ENCODE measurements around the gene ASIP. TPM values are rescaled to one million over a fixed set of nuclear protein-coding genes. Genes with fewer than 3 reads are reported as not detected.
"Not testable (repeated sequence)": the region's sequence is repeated elsewhere in the genome, so short reads cannot be mapped to it uniquely, and the experiment has no call there.

The ASIP gene
- total RNA-seq, 1 donor from 2014 or later, result not detected

DNA sequence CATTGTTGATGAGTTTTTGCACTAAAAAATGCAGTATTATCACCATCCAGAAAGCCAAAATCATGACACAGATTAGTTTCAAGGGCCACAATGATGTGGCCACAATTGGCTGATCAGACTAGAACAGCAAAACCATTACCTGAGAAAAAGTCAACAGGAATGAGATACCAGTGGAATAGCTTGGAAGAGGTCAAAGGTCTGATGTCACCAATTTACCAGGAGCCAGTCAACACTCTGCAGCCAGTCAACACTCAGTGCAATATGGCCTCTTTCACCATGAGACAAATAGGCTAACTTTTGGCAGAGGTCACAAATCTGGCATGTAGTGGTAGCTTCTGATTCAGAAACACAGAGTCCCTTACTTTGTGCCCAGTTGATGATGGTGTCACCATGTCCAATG lies 7.5 kb upstream of the ASIP start:
- TF ChIP-seq, protein P1, sequence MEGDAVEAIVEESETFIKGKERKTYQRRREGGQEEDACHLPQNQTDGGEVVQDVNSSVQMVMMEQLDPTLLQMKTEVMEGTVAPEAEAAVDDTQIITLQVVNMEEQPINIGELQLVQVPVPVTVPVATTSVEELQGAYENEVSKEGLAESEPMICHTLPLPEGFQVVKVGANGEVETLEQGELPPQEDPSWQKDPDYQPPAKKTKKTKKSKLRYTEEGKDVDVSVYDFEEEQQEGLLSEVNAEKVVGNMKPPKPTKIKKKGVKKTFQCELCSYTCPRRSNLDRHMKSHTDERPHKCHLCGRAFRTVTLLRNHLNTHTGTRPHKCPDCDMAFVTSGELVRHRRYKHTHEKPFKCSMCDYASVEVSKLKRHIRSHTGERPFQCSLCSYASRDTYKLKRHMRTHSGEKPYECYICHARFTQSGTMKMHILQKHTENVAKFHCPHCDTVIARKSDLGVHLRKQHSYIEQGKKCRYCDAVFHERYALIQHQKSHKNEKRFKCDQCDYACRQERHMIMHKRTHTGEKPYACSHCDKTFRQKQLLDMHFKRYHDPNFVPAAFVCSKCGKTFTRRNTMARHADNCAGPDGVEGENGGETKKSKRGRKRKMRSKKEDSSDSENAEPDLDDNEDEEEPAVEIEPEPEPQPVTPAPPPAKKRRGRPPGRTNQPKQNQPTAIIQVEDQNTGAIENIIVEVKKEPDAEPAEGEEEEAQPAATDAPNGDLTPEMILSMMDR (IDR thresholded peaks at IDR 0.05; ENCODE audit: unreplicated experiment), result no peak
- Mint-ChIP-seq H3K9me3 (ENCODE audit: low read depth) (peaks cover 23% of the 10 kb centered on the region), H3K27me3 (no peaks in the 10 kb centered on the region), H3K27ac (no peak overlapping the region), H3K4me1 (ENCODE audit: low read depth) (no peaks in the 10 kb centered on the region), H3K4me3 (ENCODE audit: low read depth) (no peak overlapping the region), H3K36me3 (ENCODE audit: insufficient read depth) (peaks cover 6% of the 10 kb centered on the region)
- DNase-seq (ENCODE audit: low spot score, unreplicated experiment), result no peak

DNA sequence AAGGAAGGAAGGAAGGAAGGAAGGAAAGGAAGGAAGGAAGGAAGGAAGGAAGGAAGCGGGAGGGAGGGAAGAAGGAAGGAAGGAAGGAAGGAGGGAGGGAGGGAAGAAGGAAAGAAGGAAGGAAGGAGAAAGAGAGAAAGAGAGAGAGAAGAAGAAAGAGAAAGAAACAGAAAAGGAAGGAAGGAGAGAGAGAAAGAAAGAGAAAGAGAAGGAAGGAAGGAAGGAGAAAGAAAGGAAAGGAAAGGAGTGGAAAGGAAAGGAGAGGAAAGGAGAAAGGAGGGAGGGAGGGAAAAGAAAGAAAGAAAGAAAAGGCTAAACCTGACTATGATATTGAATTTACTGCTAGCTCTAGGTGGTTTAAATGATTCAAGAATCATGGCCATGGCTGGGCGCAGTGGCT lies 5.3 kb upstream of the ASIP start:
- peaks cover 3% of the 10 kb centered on the region for H3K27me3 Mint-ChIP-seq
- H3K4me1 Mint-ChIP-seq (ENCODE audit: low read depth), result no peaks in the 10 kb centered on the region
- DNase-seq (ENCODE audit: low spot score, unreplicated experiment), result no peak
- peaks cover 6% of the 10 kb centered on the region for H3K36me3 Mint-ChIP-seq (ENCODE audit: insufficient read depth)
- H3K4me3 Mint-ChIP-seq (ENCODE audit: low read depth), result no peak overlapping the region
- TF ChIP-seq, protein P1 (IDR thresholded peaks at IDR 0.05; ENCODE audit: unreplicated experiment), result no peak
- H3K9me3 Mint-ChIP-seq (ENCODE audit: low read depth), result peaks cover 26% of the 10 kb centered on the region
- no peak overlapping the region for H3K27ac Mint-ChIP-seq

DNA sequence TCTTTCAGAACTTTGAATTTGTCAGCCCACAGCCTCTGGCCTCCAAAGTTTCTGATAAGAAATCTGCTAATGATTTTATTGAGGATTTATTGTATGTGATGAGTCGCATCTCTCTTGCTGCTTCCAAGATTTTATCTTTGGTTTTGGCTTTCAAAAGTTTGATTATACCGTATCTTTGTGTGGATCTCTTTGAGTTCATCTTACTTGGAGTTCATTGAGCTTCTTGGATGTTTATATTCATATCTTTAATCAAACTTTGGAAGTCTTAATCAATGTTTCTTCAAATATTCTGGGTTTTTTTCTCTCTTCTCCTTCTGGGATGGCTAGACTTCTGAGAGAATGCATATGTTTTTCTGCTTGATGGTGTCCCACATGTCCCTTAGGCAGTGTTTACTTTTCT lies 3.3 kb upstream of the ASIP start:
- no peak for DNase-seq (ENCODE audit: low spot score, unreplicated experiment)
- Mint-ChIP-seq H3K4me1 (ENCODE audit: low read depth) (peaks cover 4% of the 10 kb centered on the region), H3K9me3 (ENCODE audit: low read depth) (peaks cover 20% of the 10 kb centered on the region), H3K27ac (no peak overlapping the region), H3K36me3 (ENCODE audit: insufficient read depth) (peaks cover 6% of the 10 kb centered on the region), H3K27me3 (peaks cover 3% of the 10 kb centered on the region), H3K4me3 (ENCODE audit: low read depth) (no peak overlapping the region)
- TF ChIP-seq, protein P1 (IDR thresholded peaks at IDR 0.05; ENCODE audit: unreplicated experiment), result no peak

DNA sequence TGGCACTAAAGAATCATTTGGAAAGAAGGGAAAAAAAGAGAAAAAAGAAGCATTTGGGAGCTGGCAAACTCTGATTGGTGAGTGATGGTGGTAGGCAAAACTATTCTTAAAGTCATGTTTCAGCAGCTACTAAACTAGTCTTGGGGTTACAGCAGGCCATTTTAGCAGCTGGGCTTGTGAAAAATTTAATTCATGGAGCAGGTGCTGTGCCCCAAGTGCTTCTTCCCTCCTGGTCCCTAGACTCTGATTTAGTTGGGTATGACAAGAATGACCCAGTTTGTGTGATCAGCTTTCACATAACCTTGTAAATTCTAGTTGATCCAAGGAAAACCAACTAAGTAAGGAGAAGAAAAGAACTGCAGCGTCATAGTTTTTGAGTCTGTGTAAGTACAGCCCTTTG lies 1.1 kb upstream of the ASIP start:
- H3K27me3 Mint-ChIP-seq, result peaks cover 3% of the 10 kb centered on the region

DNA sequence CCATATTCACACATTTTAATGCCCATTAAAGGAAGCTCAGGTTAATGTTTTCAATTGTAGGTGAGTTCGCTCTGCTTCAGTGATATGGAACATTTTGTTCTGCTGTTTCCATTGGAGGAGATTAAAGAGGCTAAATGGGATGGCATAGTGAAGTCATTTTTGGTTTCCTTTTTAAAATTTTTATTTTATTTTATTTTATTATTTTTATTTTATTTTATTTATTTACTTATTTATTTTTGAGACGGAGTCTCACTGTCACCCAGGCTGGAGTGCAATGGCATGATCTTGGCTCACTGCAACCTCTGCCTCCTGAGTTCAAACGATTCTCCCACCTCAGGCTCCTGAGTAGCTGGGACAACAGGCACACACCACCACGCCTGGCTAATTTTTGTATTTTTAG lies 792 bp downstream of the ASIP start:
- H3K4me1 Mint-ChIP-seq (ENCODE audit: low read depth); H3K36me3 Mint-ChIP-seq (ENCODE audit: insufficient read depth); H3K27ac Mint-ChIP-seq; H3K4me3 Mint-ChIP-seq (ENCODE audit: low read depth); H3K27me3 Mint-ChIP-seq; DNase-seq (ENCODE audit: low spot score, unreplicated experiment): not testable (repeated sequence)
- H3K9me3 Mint-ChIP-seq (ENCODE audit: low read depth), result peaks cover 20% of the 10 kb centered on the region

More for the DNA sequence above, 1.1 kb upstream of the ASIP start:
- peaks cover 20% of the 10 kb centered on the region for H3K9me3 Mint-ChIP-seq (ENCODE audit: low read depth)
- TF ChIP-seq, protein P1 (IDR thresholded peaks at IDR 0.05; ENCODE audit: unreplicated experiment), result no peak
- no peak overlapping the region for H3K4me3 Mint-ChIP-seq (ENCODE audit: low read depth)
- DNase-seq (ENCODE audit: low spot score, unreplicated experiment), result no peak
- no peak overlapping the region for H3K27ac Mint-ChIP-seq
- H3K36me3 Mint-ChIP-seq (ENCODE audit: insufficient read depth), result peaks cover 6% of the 10 kb centered on the region
- H3K4me1 Mint-ChIP-seq (ENCODE audit: low read depth), result peaks cover 7% of the 10 kb centered on the region

DNA sequence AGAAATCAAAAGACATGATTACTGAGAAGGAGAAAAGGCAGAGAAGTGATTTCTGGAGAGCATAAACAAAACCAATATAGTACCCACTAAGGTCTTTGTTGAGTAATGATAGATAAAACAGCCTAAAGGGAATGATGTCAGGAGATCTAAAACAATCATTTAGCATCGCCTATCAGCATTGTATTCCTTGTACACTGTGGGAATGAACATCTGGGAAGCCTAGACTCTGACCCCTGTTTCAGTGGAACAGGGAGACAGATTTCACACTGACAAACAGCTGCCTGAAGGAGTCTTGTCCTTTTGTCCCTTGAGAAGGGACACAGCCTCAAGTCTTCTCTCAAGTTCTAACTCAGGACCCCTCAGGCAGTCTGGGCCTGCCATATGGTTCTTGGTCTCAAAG lies 1.7 kb downstream of the ASIP start:
- H3K9me3 Mint-ChIP-seq (ENCODE audit: low read depth), result peaks cover 12% of the 10 kb centered on the region
- H3K27me3 Mint-ChIP-seq, result peaks cover 3% of the 10 kb centered on the region
- H3K27ac Mint-ChIP-seq, result peak overlapping the region; percentile 53
- no peak for DNase-seq (ENCODE audit: low spot score, unreplicated experiment)
- TF ChIP-seq, protein P1 (IDR thresholded peaks at IDR 0.05; ENCODE audit: unreplicated experiment), result no peak
- H3K4me1 Mint-ChIP-seq (ENCODE audit: low read depth), result peaks cover 7% of the 10 kb centered on the region
- H3K4me3 Mint-ChIP-seq (ENCODE audit: low read depth), result no peak overlapping the region
- H3K36me3 Mint-ChIP-seq (ENCODE audit: insufficient read depth), result peaks cover 4% of the 10 kb centered on the region

Measured in progenitor cell of endocrine pancreas (in vitro differentiated cells).